Stomach (tissue), 9 donors: ENCODE results near the gene SLIT1. TPM values are rescaled to one million over a fixed set of nuclear protein-coding genes. Genes with fewer than 3 reads are reported as not detected.
A peak's percentile ranks its signal among the peaks of the same experiment; 100 is the strongest.

Experiments used
- DNase-seq, 2 donors: peaks; one replicate each; pipeline versions ENCODE4 v3.0.0 to v3.0.0-alpha.2; 2013 to 2019
- H3K27ac ChIP-seq, 5 donors: fragments of 200-600 bp in 4 of 5; sonication (generic) in 4 of 5; one replicate each; pipeline ENCODE4 v1.5.1; 2013 to 2019; ENCODE audit warnings: mild to moderate bottlenecking in 1 of 5, moderate library complexity in 1 of 5
- H3K27me3 ChIP-seq, 3 donors: fragments of 200-600 bp; sonication (generic); one replicate each; pipeline ENCODE4 v1.5.1; 2017 to 2019; ENCODE audit warnings: mixed run types in 1 of 3
- H3K36me3 ChIP-seq, 4 donors: fragments of 200-600 bp; sonication (generic); 1 replicate in 3 of 4; 2 replicates in 1 of 4; pipeline ENCODE4 v1.5.1; 2016 to 2019
- H3K4me1 ChIP-seq, 4 donors: fragments of 200-600 bp; sonication (generic); one replicate each; pipeline ENCODE4 v1.5.1; 2016 to 2019
- H3K4me3 ChIP-seq, 4 donors: fragments of 200-600 bp; sonication (generic) in 3 of 4; one replicate each; pipeline ENCODE4 v1.5.1; 2016 to 2019; ENCODE audit warnings: mild to moderate bottlenecking in 1 of 4
- H3K9me3 ChIP-seq, 4 donors: fragments of 200-600 bp; sonication (generic); one replicate each; pipeline ENCODE4 v1.5.1; 2016 to 2019
- EP300 ChIP-seq: sonication (generic); formaldehyde crosslinking; IDR thresholded peaks from one replicate; pipeline ENCODE4 v1.6.1; 2017; ENCODE audit warnings: antibody characterized with exemption
- POLR2A ChIP-seq, 4 donors: fragments of 450-650 bp; IDR thresholded peaks; one replicate each; pipeline ENCODE4 v1.6.1; 2016; ENCODE audit warnings: antibody characterized with exemption in 4 of 4, control low read depth in 2 of 4, mild to moderate bottlenecking in 1 of 4, moderate library complexity in 1 of 4
- POLR2AphosphoS5 ChIP-seq, 3 donors: sonication (generic); formaldehyde crosslinking; IDR thresholded peaks; one replicate each; pipeline ENCODE4 v1.6.1; 2016; ENCODE audit warnings: antibody characterized with exemption in 3 of 3
- WGBS, 5 donors: extraction: QIAGEN DNeasy Blood & Tissue Kit in 3 of 5; methylation state at CpG; one replicate each; pipeline versions ENCODE4 v1.1.5 to v1.1.7; 2013 to 2018; 5-methylcytosine and 5-hydroxymethylcytosine counted together
- intact Hi-C: fragments of 100-400 bp; cut with DNase I; formaldehyde crosslinking; loops from one replicate; pipeline ENCODE4 v1.15.1; 2023; ENCODE audit warnings: low total_unique reads
- polyA plus RNA-seq, 3 donors: library from polyadenylated mRNA; stranded (reverse); fragments of 200-250 nt; gene quantifications; one replicate each; pipeline ENCODE4 v1.2.3, GENCODE V29; 2013
- total RNA-seq, 5 donors: library from RNA; depleted of rRNA; stranded (reverse); fragments of >200 nt; gene quantifications; one replicate each; pipeline versions ENCODE4 v1.1.0 to v1.2.3, GENCODE V29; 2014 to 2016
- TF ChIP-seq, protein P1 (sequence below), 7 experiments: fragments of 450-650 bp in 4 of 7; fragments of 200-600 bp in 3 of 7; sonication (generic) in 3 of 7; IDR thresholded peaks; one replicate each; pipeline ENCODE4 v1.5.1; 2016 to 2019; ENCODE audit warnings: antibody characterized with exemption in 7 of 7, control low read depth in 2 of 7, mild to moderate bottlenecking in 1 of 7
- donor health status: healthy with polysubstance abuse.
- donor health status: Bipolar disorder and iron deficiency.
- donor health status: healthy.

SLIT1 gene
- total and polyA plus RNA-seq, 8 donors = under 0.01 to 6.1 (median 0.44) TPM

DNA sequence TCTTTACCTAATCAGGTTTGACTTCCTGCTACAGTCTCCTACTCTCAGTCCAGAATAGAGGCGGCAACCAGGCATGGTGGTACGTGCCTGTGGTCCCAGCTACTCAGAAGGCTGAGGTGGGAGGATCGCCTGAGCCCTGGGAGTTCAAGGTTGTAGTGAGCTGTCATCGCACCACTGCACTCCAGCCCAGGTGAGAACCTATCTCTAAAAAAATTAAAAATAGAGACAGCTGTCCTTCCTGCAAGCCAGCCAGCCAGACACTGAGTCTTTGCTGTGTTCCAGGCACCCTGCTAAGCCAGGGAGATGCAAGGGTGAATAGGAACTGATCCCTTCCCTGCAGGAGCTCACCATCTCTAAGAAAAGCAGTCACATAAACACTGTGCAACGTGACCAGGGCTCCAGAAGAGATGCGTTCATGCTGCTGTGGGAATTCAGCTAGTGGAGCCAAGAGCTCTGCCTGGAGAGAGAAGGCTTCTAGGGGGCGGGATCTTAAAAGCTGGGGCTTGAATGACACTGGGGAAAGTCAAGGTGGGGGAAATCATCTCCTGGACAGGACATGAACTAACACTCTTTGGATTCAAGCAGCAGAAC lies 22.1 kb upstream of the SLIT1 start:
- TF ChIP-seq, protein P1, sequence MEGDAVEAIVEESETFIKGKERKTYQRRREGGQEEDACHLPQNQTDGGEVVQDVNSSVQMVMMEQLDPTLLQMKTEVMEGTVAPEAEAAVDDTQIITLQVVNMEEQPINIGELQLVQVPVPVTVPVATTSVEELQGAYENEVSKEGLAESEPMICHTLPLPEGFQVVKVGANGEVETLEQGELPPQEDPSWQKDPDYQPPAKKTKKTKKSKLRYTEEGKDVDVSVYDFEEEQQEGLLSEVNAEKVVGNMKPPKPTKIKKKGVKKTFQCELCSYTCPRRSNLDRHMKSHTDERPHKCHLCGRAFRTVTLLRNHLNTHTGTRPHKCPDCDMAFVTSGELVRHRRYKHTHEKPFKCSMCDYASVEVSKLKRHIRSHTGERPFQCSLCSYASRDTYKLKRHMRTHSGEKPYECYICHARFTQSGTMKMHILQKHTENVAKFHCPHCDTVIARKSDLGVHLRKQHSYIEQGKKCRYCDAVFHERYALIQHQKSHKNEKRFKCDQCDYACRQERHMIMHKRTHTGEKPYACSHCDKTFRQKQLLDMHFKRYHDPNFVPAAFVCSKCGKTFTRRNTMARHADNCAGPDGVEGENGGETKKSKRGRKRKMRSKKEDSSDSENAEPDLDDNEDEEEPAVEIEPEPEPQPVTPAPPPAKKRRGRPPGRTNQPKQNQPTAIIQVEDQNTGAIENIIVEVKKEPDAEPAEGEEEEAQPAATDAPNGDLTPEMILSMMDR (IDR thresholded peaks at IDR 0.05) = no peak
- TF ChIP-seq POLR2A (IDR thresholded peaks at IDR 0.05) (no peak), POLR2AphosphoS5 (IDR thresholded peaks at IDR 0.05) (no peak), EP300 (no peak)
- WGBS, 5 donors = 52 to 56% (median 54%) methylated on average over 6 to 7 of the region's 7 CpGs
- Histone ChIP-seq H3K9me3 (no peaks in the 10 kb centered on the region), H3K4me1 (no peaks in the 10 kb centered on the region), H3K4me3 (no peak overlapping the region), H3K27ac (no peak overlapping the region), H3K27me3 (peaks cover 0 to 40% (median 0%) of the 10 kb centered on the region in 3 donors), H3K36me3 (no peaks in the 10 kb centered on the region)
- peak in 1 of 2 donors; percentile 29 for DNase-seq
- intact Hi-C loops = no loop called here

DNA sequence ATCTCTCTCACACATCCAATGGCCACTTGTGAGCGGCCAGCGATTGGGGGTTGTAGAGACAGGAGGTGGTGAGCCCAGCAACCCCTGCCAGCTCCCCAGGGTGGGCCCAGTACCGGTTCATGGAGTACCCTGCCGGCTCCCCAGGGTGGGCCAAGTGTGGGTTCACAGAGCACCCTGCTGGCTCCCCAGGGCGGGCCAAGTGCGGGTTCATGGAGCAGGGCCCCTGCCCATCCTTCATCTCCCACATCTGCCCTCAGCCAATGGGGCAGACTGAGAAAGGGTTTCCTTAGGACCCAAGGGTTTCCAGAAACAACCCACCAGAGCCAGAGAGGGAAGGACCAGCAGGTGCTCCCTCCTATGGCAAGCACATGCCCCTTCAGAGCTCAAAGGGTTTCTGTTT lies 21.4 kb upstream of the SLIT1 start:
- TF ChIP-seq POLR2AphosphoS5 (IDR thresholded peaks at IDR 0.05) = no peak
- no peak for TF ChIP-seq POLR2A (IDR thresholded peaks at IDR 0.05)
- TF ChIP-seq EP300 = no peak
- TF ChIP-seq, protein P1 (IDR thresholded peaks at IDR 0.05) = no peak
- Histone ChIP-seq H3K36me3 (no peaks in the 10 kb centered on the region), H3K4me1 (no peaks in the 10 kb centered on the region), H3K4me3 (no peak overlapping the region), H3K27me3 (peaks cover 0 to 47% (median 0%) of the 10 kb centered on the region in 3 donors), H3K9me3 (no peaks in the 10 kb centered on the region), H3K27ac (no peak overlapping the region)
- intact Hi-C loops = no loop called here
- DNase-seq = no peak
- WGBS, 5 donors = 80 to 96% (median 87%) methylated on average over 4 to 6 of the region's 6 CpGs

- Histone ChIP-seq H3K27ac (no peak overlapping the region), H3K36me3 (no peaks in the 10 kb centered on the region), H3K27me3 (peaks cover 0 to 57% (median 0%) of the 10 kb centered on the region in 3 donors), H3K4me3 (no peak overlapping the region), H3K9me3 (no peaks in the 10 kb centered on the region), H3K4me1 (no peaks in the 10 kb centered on the region)
- no peak for TF ChIP-seq POLR2A (IDR thresholded peaks at IDR 0.05)
- no peak for TF ChIP-seq POLR2AphosphoS5 (IDR thresholded peaks at IDR 0.05)
- no peak for TF ChIP-seq EP300
- TF ChIP-seq, protein P1 (IDR thresholded peaks at IDR 0.05) = no peak
- intact Hi-C loops = no loop called here
- 84 to 92% (median 86%) methylated on average over 7 to 14 of the region's 14 CpGs for WGBS, 5 donors
- no peak for DNase-seq
Observed at GRCh38 chr10:97204826-97205679, 19.3 kb upstream of the SLIT1 start.

DNA sequence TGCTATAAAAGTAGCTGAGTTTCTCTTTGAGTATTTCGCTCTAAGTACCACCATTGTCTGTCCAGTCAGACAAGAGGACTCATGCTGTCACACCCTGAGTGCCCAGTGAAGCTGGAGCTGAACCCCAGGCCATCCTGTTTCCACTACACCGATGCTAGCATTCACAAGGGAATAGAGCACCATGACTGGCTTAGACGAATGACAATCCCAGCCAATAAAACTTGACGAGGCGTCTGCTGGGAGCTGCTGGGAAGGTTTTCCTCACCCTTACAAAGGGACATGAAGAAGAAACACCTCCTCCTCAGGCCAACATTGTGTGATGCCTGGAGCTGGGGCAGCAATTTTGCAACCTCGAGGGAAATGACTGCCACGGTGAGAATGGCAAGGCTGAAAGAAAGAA lies 17.5 kb upstream of the SLIT1 start:
- WGBS, 5 donors = 86 to 92% (median 91%) methylated on average over 7 of the region's 7 CpGs
- TF ChIP-seq, protein P1 (IDR thresholded peaks at IDR 0.05) = no peak
- no peak for TF ChIP-seq EP300
- TF ChIP-seq POLR2AphosphoS5 (IDR thresholded peaks at IDR 0.05) = no peak
- TF ChIP-seq POLR2A (IDR thresholded peaks at IDR 0.05) = no peak
- peaks cover 0 to 63% (median 0%) of the 10 kb centered on the region in 3 donors for H3K27me3 ChIP-seq
- H3K4me1 ChIP-seq = no peaks in the 10 kb centered on the region
- no peak overlapping the region for H3K4me3 ChIP-seq
- no peaks in the 10 kb centered on the region for H3K36me3 ChIP-seq
- intact Hi-C loops = no loop called here
- no peak for DNase-seq
- no peak overlapping the region for H3K27ac ChIP-seq
- no peaks in the 10 kb centered on the region for H3K9me3 ChIP-seq
